CMK (cell line): Measurements from ENCODE around the gene STEAP3.

Experiments used
- DNase-seq: peaks from one replicate; pipeline ENCODE4 v3.0.0-alpha.2; 2010; ENCODE audit warnings: low read depth

STEAP3 gene

GRCh38 chr2:119223521-119224390 is at the start of gene STEAP3:
STEAP3 (plus strand) TSS chr2:119223834; CDS start chr2:119231013, 7,179 bp downstream.
- DNase-seq: peak; percentile 61

GRCh38 chr2:119174216-119174992 is 49.2 kb upstream of the STEAP3 start:
- DNase-seq: peak; percentile 4

GRCh38 chr2:119174993-119175347 is 48.7 kb upstream of the STEAP3 start:
- DNase-seq: no peak

- DNase-seq: peak; percentile 2
These were observed 48.1 kb upstream of the STEAP3 start for GRCh38 chr2:119175517-119175916.

- DNase-seq: no peak
These were observed 46.3 kb upstream of the STEAP3 start for GRCh38 chr2:119177171-119177837.

- DNase-seq: no peak
These were observed 45.8 kb upstream of the STEAP3 start for GRCh38 chr2:119177838-119178190.

GRCh38 chr2:119178776-119179175 is 44.9 kb upstream of the STEAP3 start:
- DNase-seq: no peak

GRCh38 chr2:119179202-119179601 is 44.4 kb upstream of the STEAP3 start:
- DNase-seq: no peak

GRCh38 chr2:119179991-119180390 is 43.6 kb upstream of the STEAP3 start:
- DNase-seq: no peak

- DNase-seq: no peak
These were observed 42.7 kb upstream of the STEAP3 start for GRCh38 chr2:119180892-119181291.

GRCh38 chr2:119181391-119181790 is 42.2 kb upstream of the STEAP3 start:
- no peak for DNase-seq

- DNase-seq: no peak
These were observed 41.7 kb upstream of the STEAP3 start for GRCh38 chr2:119181791-119182445.

GRCh38 chr2:119184512-119184911 is 39.1 kb upstream of the STEAP3 start:
- no peak for DNase-seq

GRCh38 chr2:119190321-119191111 is 33.1 kb upstream of the STEAP3 start:
- no peak for DNase-seq

GRCh38 chr2:119192893-119193292 is 30.7 kb upstream of the STEAP3 start:
- no peak for DNase-seq

GRCh38 chr2:119195001-119195400 is 28.6 kb upstream of the STEAP3 start:
- no peak for DNase-seq

- DNase-seq: no peak
These were observed 27.7 kb upstream of the STEAP3 start for GRCh38 chr2:119195887-119196286.

- DNase-seq: no peak
These were observed 27.1 kb upstream of the STEAP3 start for GRCh38 chr2:119196301-119197125.

- no peak for DNase-seq
These were observed 26.6 kb upstream of the STEAP3 start for GRCh38 chr2:119197126-119197405.

- no peak for DNase-seq
These were observed 25.9 kb upstream of the STEAP3 start for GRCh38 chr2:119197529-119198239.
